COR-L47 (cell line): ENCODE measurements around the gene SLC9A8.

Experiments used
- DNase-seq: peaks from one replicate; lab custom pipeline; 2025; lab: John Stamatoyannopoulos, UW

The SLC9A8 gene

DNA sequence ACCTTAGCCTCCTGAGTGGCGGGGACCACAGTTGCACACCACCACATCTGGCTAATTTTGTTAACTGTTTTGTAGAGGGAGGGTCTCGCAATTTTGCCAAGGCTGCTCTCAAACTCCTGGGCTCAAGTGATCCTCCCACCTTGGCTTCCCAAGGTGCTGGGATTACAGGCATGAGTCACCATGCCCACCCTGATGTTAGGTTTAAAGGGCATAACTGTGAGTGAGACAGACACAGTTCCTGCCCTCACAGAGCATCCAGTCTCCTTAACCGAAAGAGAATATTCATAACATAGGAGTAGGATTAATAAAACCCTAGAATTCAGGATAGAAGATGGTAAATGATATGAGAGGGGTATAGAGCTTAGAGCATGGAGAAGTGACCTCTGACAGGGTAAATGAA is 105.8 kb downstream of the SLC9A8 start:
- DNase-seq: no peak

GRCh38 chr20:49919009-49919408 is 106.4 kb downstream of the SLC9A8 start:
- DNase-seq: no peak

- DNase-seq: no peak
Measured at GRCh38 chr20:49919461-49919860, 106.8 kb downstream of the SLC9A8 start.

GRCh38 chr20:49924247-49924646 is 111.6 kb downstream of the SLC9A8 start:
- DNase-seq: no peak

DNA sequence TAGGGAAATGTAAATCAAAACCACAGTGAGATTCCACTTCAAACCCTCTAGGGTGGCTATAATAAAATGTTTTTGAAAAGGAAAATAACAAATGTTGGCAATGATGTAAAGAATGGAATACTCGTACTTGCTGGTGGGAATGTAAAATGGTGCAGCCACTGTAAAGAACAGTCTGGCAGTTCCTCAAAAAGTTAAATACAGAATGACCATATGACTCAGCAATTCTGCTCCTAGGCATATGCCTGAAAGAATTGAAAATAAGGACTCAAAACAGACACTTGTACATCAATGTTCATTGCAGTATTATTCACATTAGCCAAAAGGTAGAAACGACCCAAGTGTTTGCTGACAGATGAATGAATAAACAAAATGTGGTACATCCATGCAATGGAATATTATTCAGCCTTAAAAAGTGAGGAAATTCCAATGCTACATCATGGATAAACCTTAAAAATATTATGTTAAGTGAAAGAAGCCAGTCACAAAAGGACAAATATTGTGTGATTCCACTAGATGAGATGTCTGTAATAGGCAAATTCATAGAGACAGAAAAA is 113.3 kb downstream of the SLC9A8 start:
- DNase-seq: no peak

DNA sequence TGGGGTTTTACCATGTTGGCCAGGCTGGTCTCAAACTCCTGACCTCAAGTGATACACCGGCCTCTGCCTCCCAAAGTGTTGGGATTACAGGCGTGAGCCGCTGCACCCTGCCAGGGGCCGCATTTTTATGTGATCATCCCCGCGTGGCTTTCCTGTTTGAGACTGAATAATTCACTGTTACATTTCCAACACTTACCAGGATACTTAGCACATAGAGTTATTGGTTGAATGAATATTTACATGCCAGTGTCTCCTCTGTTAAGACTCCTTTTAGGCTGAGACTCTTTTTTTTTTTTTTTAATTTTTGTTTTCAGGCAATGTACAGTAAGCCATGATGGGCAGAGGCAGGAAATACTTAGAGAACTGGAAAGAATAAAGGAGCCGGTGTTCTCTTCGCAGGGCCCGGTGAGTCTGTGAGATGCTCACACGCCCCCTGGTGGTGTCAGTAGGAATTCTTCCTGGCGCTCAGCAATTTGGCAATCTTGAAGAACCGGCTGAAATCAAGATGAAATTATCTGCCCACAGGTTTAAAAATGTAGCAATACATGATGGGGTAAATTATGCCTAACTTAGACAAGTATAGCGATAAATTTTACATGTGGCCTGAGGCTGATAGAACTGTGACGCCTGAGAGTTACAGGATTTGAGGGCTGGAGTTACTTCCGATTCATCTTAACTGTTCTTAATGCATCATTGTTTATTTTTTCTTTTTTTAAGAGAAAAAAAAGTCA is 115.9 kb downstream of the SLC9A8 start:
- DNase-seq: peak; percentile 68

DNA sequence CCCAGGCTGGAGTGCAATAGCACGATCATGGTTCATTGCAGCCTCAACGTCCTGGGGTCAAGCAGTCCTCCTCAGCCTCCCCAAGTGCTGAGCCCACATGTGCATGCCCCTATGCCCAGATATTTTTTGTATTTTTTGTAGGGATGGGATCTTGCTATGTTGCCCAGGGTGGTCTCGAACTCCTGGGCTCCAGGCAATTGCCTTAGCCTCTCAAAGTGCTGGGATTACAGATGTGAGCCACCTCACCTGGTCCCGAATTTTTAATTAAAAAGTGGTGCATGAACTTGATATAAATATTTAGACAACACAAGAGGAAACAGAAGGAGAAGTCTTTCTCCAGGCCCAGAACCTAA is 116.5 kb downstream of the SLC9A8 start:
- DNase-seq: no peak

DNA sequence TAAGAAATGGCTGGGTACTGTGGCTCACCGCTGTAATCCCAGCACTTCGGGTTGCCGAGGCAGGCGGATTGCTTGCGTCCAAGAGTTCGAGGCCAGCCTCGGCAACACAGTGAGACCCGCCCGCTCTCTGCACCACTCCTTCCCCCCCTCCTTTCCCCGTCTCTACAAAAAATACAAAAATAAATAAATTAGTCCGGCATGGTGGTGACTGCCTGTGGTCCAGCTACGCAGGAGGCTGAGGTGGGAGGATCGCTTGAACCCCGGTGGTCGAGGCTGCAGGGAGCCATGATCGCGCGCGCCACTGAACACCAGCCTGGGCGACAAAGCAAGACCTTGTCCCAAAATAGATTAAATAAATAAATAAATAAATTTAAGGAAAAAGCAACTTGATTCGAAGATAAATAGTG is 123.1 kb downstream of the SLC9A8 start:
- DNase-seq: no peak

- DNase-seq: peak; percentile 92
Measured at GRCh38 chr20:49936153-49937026, 123.8 kb downstream of the SLC9A8 start, which contains the start of gene RNF114. Gene RNF114 (plus strand): TSS chr20:49936397. CDS start chr20:49936413, 16 bp downstream.

GRCh38 chr20:49937027-49937929 is 124.7 kb downstream of the SLC9A8 start:
- no peak for DNase-seq

GRCh38 chr20:49938173-49939163 is 125.8 kb downstream of the SLC9A8 start:
- DNase-seq: no peak

- DNase-seq: no peak
Measured at GRCh38 chr20:49941456-49941855, 128.8 kb downstream of the SLC9A8 start.
